HG02623 (cell line): ENCODE measurements around the gene GAL3ST3.
"Not testable (repeated sequence)": the region's sequence is repeated elsewhere in the genome, so short reads cannot be mapped to it uniquely, and the experiment has no call there.

Experiments used
- ATAC-seq: cut with Tn5 transposase; IDR thresholded peaks from one replicate; pipeline ENCODE4 v1.9.1; 2021; ENCODE audit warnings: moderate library complexity; ENCODE audit not compliant: unreplicated experiment

The GAL3ST3 gene

GRCh38 chr11:66045177-66045639, 3.8 kb downstream of the GAL3ST3 start:
- peak; percentile 66 for ATAC-seq

GRCh38 chr11:66044757-66045156, 4.2 kb downstream of the GAL3ST3 start:
- ATAC-seq, result no peak

- ATAC-seq, result no peak
These were observed 5.7 kb downstream of the GAL3ST3 start for GRCh38 chr11:66042996-66043906.

GRCh38 chr11:66042227-66042995, 6.5 kb downstream of the GAL3ST3 start:
- no peak for ATAC-seq

GRCh38 chr11:66039765-66040164, 9.2 kb downstream of the GAL3ST3 start:
- ATAC-seq, result no peak

- no peak for ATAC-seq
These were observed 11.6 kb downstream of the GAL3ST3 start for GRCh38 chr11:66037327-66037726.

GRCh38 chr11:66036334-66036710, 12.6 kb downstream of the GAL3ST3 start:
- ATAC-seq, result no peak

GRCh38 chr11:66035653-66036333, 13.2 kb downstream of the GAL3ST3 start:
- ATAC-seq, result no peak

GRCh38 chr11:66032957-66033735, 15.8 kb downstream of the GAL3ST3 start:
- ATAC-seq, result no peak

- no peak for ATAC-seq
These were observed 22.9 kb downstream of the GAL3ST3 start, which contains the start of gene CATSPER1 for GRCh38 chr11:66026017-66026529. Gene CATSPER1, minus strand, starts transcription at chr11:66026479. Its CDS starts 100 bp downstream, at chr11:66026379.

GRCh38 chr11:66023186-66023440, 25.8 kb downstream of the GAL3ST3 start:
- not testable (repeated sequence) for ATAC-seq

- no peak for ATAC-seq
These were observed 26.4 kb downstream of the GAL3ST3 start for GRCh38 chr11:66022401-66023185.

GRCh38 chr11:66020618-66021357, 28.2 kb downstream of the GAL3ST3 start:
- no peak for ATAC-seq

GRCh38 chr11:66020212-66020611, 28.7 kb downstream of the GAL3ST3 start:
- ATAC-seq, result no peak

- no peak for ATAC-seq
These were observed 31.6 kb downstream of the GAL3ST3 start for GRCh38 chr11:66017321-66017720.

- ATAC-seq, result no peak
These were observed 32.2 kb downstream of the GAL3ST3 start for GRCh38 chr11:66016793-66017177.

- ATAC-seq, result no peak
These were observed 32.8 kb downstream of the GAL3ST3 start for GRCh38 chr11:66015936-66016792.

GRCh38 chr11:66015454-66015881, 33.5 kb downstream of the GAL3ST3 start:
- no peak for ATAC-seq
